Activated T-cell treated with anti-CD3 and anti-CD28 coated beads, Interleukin-2, amount 50 U/mL, for 48 hours (primary cell): ENCODE data around the gene ZNF780B.
"Not testable (repeated sequence)": the region's sequence is repeated elsewhere in the genome, so short reads cannot be mapped to it uniquely, and the experiment has no call there.

Experiments
- DNase-seq, 2 experiments: peaks; one replicate each; pipeline ENCODE4 v3.0.0-alpha.2; 2020

The ZNF780B gene

GRCh38 chr19:40055832-40056504 is at the start of gene ZNF780B:
Gene ZNF780B (minus strand): TSS chr19:40056231. CDS start chr19:40050332, 5,899 bp downstream.
- peak; percentile 80 to 81 for DNase-seq

GRCh38 chr19:40104754-40105153 is 48.7 kb upstream of the ZNF780B start:
- no peak for DNase-seq

- DNase-seq = no peak
These were observed 47.6 kb upstream of the ZNF780B start for GRCh38 chr19:40103600-40103999.

DNA sequence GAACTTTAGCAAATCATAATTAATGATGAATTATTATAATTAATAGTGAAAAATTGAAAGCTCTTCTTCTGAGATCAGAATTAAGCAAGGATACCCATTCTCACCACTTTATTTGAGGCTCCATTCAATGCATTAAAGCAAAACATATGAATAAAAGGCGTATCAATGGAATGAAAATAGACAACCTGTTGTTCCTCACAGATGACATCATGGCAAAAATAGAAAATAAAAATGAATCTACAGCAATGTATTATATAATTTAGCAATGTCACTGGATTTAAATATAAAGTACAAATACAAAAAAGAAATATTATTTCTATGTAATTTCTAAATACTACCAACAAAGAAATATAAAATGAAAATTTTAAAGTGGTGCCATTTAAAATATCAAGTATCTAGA is 45.8 kb upstream of the ZNF780B start:
- DNase-seq = no peak

GRCh38 chr19:40093416-40093815 is 37.4 kb upstream of the ZNF780B start:
- no peak for DNase-seq

- no peak for DNase-seq
These were observed 35.4 kb upstream of the ZNF780B start for GRCh38 chr19:40091205-40092129.

GRCh38 chr19:40090241-40091204 is 34.5 kb upstream of the ZNF780B start, which contains the start of gene ZNF780A:
Gene ZNF780A (minus strand): TSS chr19:40090943. CDS start chr19:40084753, 6,190 bp downstream.
- peak; percentile 86 for DNase-seq

- DNase-seq = no peak
These were observed 33.4 kb upstream of the ZNF780B start for GRCh38 chr19:40089462-40089861.

DNA sequence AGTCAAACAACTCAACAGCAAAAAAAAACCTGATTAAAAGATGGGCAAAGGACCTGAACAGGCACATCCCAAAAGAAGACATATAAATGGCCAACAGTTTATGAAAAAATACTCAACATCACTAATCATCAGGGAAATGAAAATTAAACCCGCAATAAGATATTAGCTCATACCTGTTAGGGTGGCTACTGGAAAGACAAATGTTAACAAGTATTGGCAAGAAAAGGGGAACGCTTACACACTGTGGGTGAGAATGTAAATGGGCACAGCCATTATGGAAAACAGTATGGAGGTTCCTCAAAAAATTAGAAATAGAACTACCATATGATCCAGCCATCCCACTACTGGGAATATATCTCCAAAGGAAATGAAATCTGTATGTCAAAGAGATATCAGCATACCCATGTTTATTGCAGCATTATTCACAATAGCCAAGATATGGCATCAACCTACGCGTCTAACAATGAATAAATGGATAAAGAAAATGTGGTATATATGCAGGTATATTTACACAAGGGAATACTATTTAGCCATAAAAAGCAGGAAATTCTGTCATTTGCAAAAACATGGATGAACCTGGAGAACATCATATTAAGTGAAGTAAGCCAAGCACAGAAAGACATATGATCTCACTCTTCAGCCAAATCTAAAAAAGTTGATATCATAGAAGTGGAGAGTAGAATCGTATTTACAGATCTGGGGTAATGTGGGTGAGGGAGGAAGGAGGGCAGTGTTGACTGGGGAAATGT is 32.4 kb upstream of the ZNF780B start:
- no peak for DNase-seq

DNA sequence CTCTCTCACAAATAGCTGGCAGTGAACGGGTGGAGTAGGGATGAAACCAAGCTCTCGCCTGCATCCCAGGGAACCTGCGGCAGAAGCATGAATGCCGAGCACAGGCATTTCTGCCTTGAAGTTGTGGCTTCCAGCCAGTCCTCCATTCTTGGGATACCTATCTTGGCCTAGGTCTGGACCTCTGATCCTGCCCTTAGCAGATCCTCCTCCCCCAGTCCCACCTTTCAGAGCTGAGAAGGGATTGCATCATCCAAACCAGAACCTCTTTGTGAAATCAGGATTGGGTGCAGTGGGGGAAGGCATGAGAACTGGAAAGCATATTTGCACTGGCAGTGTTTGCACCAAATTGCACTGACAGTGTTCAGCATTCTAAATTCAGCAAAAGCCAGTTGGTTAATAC is 28.9 kb upstream of the ZNF780B start:
- DNase-seq = no peak

DNA sequence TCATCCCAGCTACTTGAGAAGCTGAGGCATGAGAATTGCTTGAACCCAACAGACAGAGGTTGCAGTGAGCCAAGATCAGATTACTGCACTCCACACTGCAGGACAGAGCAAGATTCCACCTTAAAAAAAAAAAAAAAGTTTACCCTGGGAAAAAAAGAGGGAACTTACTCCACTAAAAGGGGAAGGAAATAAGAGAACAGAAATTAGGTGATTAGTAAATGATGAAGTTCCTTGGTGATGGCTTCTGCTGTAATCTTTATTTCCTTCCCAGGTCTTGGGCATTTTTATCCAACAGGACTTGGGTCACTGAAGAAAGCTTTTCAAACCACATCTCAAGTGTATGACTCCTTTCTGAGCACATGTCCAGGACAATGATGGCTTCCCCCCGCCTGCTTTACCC is 25.4 kb upstream of the ZNF780B start:
- no peak for DNase-seq

DNA sequence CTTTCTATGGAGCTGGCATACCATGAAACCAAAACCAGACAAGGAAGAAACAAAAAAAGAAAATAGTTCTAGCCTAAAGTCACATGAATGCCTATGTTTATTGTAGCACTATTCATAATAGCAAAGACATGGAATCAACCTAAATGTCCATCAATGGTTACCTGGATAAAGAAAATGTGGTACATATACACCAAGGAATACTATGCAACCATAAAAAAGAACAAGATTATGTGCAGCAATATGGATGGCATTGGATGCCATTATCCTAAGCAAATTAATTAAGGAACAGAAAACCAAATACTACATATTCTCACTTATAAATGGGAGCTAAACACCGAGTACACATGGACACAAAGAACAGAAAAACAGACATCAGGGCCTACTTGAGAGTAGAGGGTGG is 24.3 kb upstream of the ZNF780B start:
- no peak for DNase-seq

DNA sequence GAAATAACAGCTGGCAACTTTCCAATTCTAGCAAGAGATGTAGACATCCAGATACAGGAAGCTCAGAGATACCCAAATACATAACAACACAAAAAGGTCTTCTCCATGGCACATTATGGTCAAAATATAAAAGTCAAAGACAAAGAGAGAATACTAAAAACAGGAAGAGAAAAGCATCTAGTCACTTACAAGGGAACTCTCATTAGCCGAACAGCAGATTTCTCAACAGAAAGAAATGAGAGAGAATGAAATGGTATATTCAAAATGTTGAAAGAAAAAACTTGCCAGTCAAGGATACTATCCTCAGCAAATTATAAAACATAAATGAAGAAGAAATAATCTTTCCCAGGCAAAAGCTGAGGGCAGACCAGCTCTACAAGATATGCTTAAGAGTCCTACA is 22.3 kb upstream of the ZNF780B start:
- no peak for DNase-seq

- no peak for DNase-seq
These were observed 14.0 kb upstream of the ZNF780B start for GRCh38 chr19:40070058-40070457.

GRCh38 chr19:40059624-40060023 is 3.6 kb upstream of the ZNF780B start:
- DNase-seq = no peak

DNA sequence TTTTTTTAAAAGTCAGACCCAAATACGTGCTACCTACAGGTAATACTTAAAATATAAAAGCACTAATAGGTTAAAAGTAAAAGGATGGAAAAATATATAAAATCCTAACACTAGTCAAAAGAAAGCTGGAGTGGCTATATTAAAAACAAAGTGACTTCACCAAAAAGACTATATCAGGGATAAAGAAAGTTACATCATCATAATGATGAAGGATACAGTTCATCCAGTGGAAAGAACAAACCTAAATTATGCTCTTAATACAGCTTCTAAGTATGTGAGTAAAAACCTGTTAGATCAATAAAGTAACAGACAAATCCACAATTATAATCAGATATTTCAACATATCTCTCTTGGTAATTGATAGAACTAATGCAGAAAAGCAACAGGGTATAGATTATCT is 1.1 kb upstream of the ZNF780B start:
- DNase-seq = no peak

- no peak for DNase-seq
These were observed 474 bp upstream of the ZNF780B start for GRCh38 chr19:40056505-40056904.

DNA sequence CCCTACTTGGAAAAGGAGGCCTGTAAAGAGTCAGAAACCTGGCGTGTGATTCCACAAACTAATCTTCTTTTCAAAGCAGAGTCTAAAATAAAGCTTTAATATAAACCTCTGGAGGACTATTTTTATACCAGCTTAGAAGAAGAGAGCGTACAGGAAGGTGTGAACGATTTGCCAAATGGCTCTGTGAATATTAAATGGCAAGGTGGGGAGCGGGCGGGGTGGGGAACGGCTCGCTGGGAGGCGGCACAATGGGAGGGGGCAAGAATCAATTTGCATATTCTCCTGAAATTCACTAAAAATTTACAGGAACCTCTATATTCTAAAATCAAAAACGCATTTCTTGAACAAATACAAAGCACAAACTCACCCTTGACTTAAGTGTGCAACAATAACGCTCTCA is 982 bp downstream of the ZNF780B start:
- DNase-seq = no peak

DNA sequence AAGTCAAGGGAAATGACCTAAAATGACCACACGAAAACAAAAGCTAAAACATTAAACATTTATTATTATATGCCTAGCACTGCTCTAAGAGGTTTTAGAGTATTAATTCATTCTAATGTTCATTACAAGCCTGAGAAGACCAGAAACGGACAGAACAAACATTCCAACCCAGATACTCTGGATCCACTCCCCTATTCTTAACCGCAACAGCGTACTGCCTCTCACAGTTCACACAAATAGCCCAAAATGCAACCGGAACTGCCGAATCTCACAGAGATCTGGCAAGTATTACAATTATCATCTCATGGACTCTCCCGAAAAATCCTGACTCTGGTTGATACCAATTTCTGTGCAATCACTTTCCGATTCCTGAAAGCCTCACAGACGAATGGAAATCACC is 1.4 kb downstream of the ZNF780B start:
- DNase-seq = no peak

DNA sequence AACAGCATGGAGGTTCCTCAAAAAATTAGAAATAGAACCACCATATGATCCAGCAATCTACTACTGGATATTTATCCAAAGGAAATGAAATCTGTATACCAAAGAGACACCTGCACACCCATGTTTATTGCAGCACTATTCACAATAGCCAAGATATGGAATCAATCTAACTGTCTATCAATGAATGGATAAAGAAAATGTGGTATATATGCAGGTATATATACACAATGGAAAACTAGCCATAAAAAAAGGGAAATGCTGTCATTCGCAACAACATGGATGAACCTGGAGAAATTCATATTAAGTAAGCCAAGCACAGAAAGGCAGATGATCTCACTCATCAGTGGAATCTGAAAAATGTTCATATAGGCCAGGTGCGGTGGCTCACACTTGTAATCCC is 2.5 kb downstream of the ZNF780B start:
- DNase-seq = no peak

- DNase-seq = not testable (repeated sequence)
These were observed 14.3 kb downstream of the ZNF780B start for GRCh38 chr19:40041718-40042117.

DNA sequence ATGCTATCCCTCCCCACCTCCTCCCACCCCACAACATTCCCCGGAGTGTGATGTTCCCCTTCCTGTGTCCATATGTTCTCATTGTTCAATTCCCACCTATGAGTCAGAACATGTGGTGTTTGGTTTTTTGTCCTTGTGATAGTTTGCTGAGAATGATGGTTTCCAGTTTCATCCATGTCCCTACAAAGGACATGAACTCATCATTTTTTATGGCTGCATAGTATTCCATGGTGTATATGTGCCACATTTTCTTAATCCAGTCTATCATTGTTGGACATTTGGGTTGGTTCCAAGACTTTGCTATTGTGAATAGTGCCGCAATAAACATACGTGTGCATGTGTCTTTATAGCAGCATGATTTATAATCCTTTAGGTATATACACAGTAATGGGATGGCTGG is 18.0 kb downstream of the ZNF780B start:
- DNase-seq = not testable (repeated sequence)
